Esophagus squamous epithelium (tissue), 5 donors: ENCODE results near the gene RCAN2. TPM values are rescaled to one million over a fixed set of nuclear protein-coding genes. Genes with fewer than 3 reads are reported as not detected.

Experiments
- DNase-seq: peaks from one replicate; lab custom pipeline; 2025; lab: John Stamatoyannopoulos, UW
- H3K27ac ChIP-seq, 4 donors: fragments of 200-600 bp; sonication (generic); one replicate each; pipeline ENCODE4 v1.5.1; 2016 to 2019; ENCODE audit warnings: mild to moderate bottlenecking in 1 of 4
- H3K27me3 ChIP-seq, 4 donors: fragments of 200-600 bp; sonication (generic); 1 replicate in 3 of 4; 2 replicates in 1 of 4; pipeline versions ENCODE4 v1.5.1 to v1.6.0; 2017 to 2021; ENCODE audit warnings: antibody characterized with exemption in 1 of 4
- H3K36me3 ChIP-seq, 3 donors: fragments of 200-600 bp; sonication (generic); one replicate each; pipeline ENCODE4 v1.5.1; 2016 to 2019
- H3K4me1 ChIP-seq, 3 donors: fragments of 200-600 bp; sonication (generic); one replicate each; pipeline ENCODE4 v1.5.1; 2017 to 2019
- H3K4me3 ChIP-seq, 4 donors: fragments of 200-600 bp; sonication (generic); 1 replicate in 3 of 4; 2 replicates in 1 of 4; pipeline ENCODE4 v1.5.1; 2016 to 2019; ENCODE audit warnings: mild to moderate bottlenecking in 2 of 4, moderate library complexity in 1 of 4
- H3K9me3 ChIP-seq, 3 donors: fragments of 200-600 bp; sonication (generic); one replicate each; pipeline ENCODE4 v1.5.1; 2016 to 2019
- CTCF ChIP-seq, 6 experiments: fragments of 450-650 bp in 4 of 6; fragments of 200-600 bp in 2 of 6; sonication (generic) in 2 of 6; IDR thresholded peaks; one replicate each; pipeline ENCODE4 v1.5.1; 2016 to 2019; ENCODE audit warnings: antibody characterized with exemption in 6 of 6, mild to moderate bottlenecking in 4 of 6, moderate library complexity in 4 of 6
- POLR2A ChIP-seq, 4 donors: fragments of 450-650 bp; IDR thresholded peaks; one replicate each; pipeline ENCODE4 v1.6.1; 2017; ENCODE audit warnings: antibody characterized with exemption in 4 of 4, mild to moderate bottlenecking in 4 of 4, moderate library complexity in 3 of 4
- WGBS, 2 donors: methylation state at CpG; one replicate each; pipeline ENCODE4 v1.1.5; 2018; 5-methylcytosine and 5-hydroxymethylcytosine counted together
- intact Hi-C: fragments of 100-400 bp; cut with DNase I; formaldehyde crosslinking; loops from one replicate; pipeline ENCODE4 v1.15.0; 2022
- total RNA-seq, 4 donors: library from RNA; depleted of rRNA; stranded (reverse); fragments of >200 nt; gene quantifications; one replicate each; pipeline ENCODE4 v1.1.0, GENCODE V29; 2016
- donor health status: DM: yes; HTN: yes; CAD: no.

The RCAN2 gene
- total RNA-seq = 10 to 100 TPM in 1 of 4 donors, 1 to 10 TPM in 3; 1.4 to 12.4 (median 4.0) TPM

DNA sequence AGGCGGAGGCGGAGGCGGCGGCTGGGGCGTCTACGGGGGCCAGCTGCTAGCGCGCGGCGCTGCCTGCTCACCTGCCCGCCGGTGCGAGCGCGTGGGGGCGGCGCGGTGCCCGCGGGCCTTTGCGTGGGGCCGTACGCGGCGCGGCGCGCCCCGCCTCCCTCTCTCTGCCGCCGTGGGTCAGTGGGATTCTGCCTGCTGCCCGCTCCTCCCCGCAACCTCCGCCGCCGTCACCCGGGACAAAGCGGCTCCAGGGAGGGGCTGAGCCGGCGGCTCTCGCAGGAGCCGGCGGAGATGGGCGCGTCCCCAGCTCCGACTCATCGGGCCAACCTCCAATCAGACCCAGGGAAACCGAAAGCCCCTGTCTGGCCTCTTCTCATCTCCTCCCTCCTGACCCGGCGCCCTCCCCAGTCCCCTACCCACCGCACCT lies at the start of gene RCAN2:
RCAN2 (minus strand) TSS at position 249 of the 427 bp plus-strand sequence.
- peak within 1 kb of the TSS; percentile 39 to 77 (median 66) for H3K4me3 ChIP-seq
- DNase-seq = no peak
- intact Hi-C loops = no loop called here
- no peak for TF ChIP-seq CTCF (IDR thresholded peaks at IDR 0.05)
- peak in 1 of 4 donors; percentile 26 for TF ChIP-seq POLR2A (IDR thresholded peaks at IDR 0.05)
- 0% methylated on average over 2 of the region's 51 CpGs; no CpG with 5 or more reads in 1 of the 2 donors for WGBS, 2 donors
- H3K36me3 ChIP-seq = no peaks in the 10 kb centered on the region
- H3K9me3 ChIP-seq = no peaks in the 10 kb centered on the region
- peak within 1 kb of the TSS; percentile 67 to 91 (median 85) for H3K27ac ChIP-seq
- H3K4me1 ChIP-seq = peaks cover 4 to 31% (median 9%) of the 10 kb centered on the region in 3 donors
- peaks cover 0 to 56% (median 5%) of the 10 kb centered on the region in 4 donors for H3K27me3 ChIP-seq

GRCh38 chr6:46539866-46540265 lies 48.6 kb upstream of the RCAN2 start:
- no peak overlapping the region for H3K27ac ChIP-seq
- H3K9me3 ChIP-seq = no peaks in the 10 kb centered on the region
- 72 to 82% methylated on average over 2 of the region's 2 CpGs for WGBS, 2 donors
- no peaks in the 10 kb centered on the region for H3K36me3 ChIP-seq
- no peak for DNase-seq
- no peaks in the 10 kb centered on the region for H3K27me3 ChIP-seq
- intact Hi-C loops = no loop called here
- no peaks in the 10 kb centered on the region for H3K4me1 ChIP-seq
- no peak overlapping the region for H3K4me3 ChIP-seq
- TF ChIP-seq CTCF (IDR thresholded peaks at IDR 0.05) = no peak
- TF ChIP-seq POLR2A (IDR thresholded peaks at IDR 0.05) = no peak

GRCh38 chr6:46538800-46539480 lies 47.7 kb upstream of the RCAN2 start:
- Histone ChIP-seq H3K4me1 (no peaks in the 10 kb centered on the region), H3K4me3 (no peak overlapping the region), H3K27me3 (no peaks in the 10 kb centered on the region), H3K27ac (no peak overlapping the region), H3K9me3 (no peaks in the 10 kb centered on the region), H3K36me3 (no peaks in the 10 kb centered on the region)
- TF ChIP-seq POLR2A (IDR thresholded peaks at IDR 0.05) (no peak), CTCF (IDR thresholded peaks at IDR 0.05) (no peak)
- 58 to 65% methylated on average over 6 of the region's 6 CpGs for WGBS, 2 donors
- intact Hi-C loops = no loop called here
- DNase-seq = no peak

DNA sequence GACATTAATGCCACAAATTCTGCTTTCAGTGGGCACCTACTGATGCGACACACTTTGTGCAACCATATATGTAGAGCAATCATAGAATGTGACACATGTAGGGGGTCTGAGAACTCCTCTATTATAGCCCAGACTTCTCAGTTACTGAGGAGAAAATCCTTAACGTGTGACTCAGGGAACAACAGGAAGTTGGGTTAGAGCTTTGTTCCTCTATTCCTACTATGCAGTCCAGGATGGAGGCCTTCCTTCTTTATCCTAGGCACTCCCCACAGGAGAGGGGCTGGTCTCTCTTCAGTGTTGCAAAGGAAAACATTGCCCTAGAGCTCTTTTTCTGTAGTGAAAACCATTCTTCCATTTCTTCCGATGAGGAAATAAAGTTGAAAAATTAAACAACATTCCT lies 39.6 kb upstream of the RCAN2 start:
- Histone ChIP-seq H3K4me1 (no peaks in the 10 kb centered on the region), H3K36me3 (no peaks in the 10 kb centered on the region), H3K9me3 (no peaks in the 10 kb centered on the region), H3K27me3 (no peaks in the 10 kb centered on the region), H3K4me3 (no peak overlapping the region), H3K27ac (no peak overlapping the region)
- no peak for DNase-seq
- TF ChIP-seq CTCF (IDR thresholded peaks at IDR 0.05) (no peak), POLR2A (IDR thresholded peaks at IDR 0.05) (no peak)
- WGBS, 2 donors = 75 to 81% methylated on average over 3 of the region's 3 CpGs
- intact Hi-C loops = no loop called here

DNA sequence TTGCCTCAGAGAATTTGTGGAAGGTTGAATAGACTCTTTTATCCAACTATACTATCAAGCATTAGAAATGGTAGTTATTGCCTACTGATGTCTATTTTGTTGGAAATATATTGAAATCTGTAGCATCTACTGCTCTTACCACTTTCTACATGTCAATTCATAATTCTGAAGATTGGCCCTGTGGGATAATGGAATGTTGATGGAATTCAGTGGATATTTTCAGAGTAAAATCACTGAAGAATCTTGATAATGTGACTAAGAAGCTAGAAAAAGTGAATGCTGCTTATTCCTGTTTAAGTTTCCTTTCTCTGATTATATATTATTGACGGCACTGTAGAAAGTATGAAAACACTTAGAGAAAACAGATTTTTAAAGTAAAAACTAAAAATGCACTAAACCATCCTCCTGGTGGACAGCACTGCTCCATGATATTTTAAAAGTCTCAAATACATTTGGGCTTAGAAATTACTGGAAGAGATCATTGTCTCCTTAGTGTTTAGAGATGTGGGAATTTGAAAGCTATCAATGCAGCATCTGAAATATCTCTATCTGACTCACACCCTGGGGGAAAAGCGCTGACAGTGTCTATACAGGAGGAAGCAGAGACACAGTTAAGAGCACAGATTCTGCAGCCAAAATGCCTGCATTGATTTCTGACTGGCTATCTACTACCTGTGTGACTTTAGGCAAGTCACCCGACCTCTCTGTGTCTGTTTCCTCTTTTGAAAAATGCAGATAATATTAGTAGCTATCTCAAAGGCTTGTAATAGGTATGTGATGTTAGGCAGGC lies 37.9 kb upstream of the RCAN2 start:
- Histone ChIP-seq H3K27ac (no peak overlapping the region), H3K4me1 (no peaks in the 10 kb centered on the region), H3K36me3 (no peaks in the 10 kb centered on the region), H3K4me3 (no peak overlapping the region), H3K9me3 (no peaks in the 10 kb centered on the region), H3K27me3 (no peaks in the 10 kb centered on the region)
- DNase-seq = no peak
- intact Hi-C loops = no loop called here
- TF ChIP-seq POLR2A (IDR thresholded peaks at IDR 0.05) (no peak), CTCF (IDR thresholded peaks at IDR 0.05) (no peak)
- WGBS, 2 donors = 56 to 63% methylated on average over 3 of the region's 3 CpGs
